GM19328 (cell line): ENCODE measurements around the gene ENAH.

Source experiments
- ATAC-seq: cut with Tn5 transposase; IDR thresholded peaks from one replicate; pipeline ENCODE4 v1.9.1; 2021; ENCODE audit warnings: mild to moderate bottlenecking, moderate library complexity; ENCODE audit not compliant: unreplicated experiment

Gene ENAH

DNA sequence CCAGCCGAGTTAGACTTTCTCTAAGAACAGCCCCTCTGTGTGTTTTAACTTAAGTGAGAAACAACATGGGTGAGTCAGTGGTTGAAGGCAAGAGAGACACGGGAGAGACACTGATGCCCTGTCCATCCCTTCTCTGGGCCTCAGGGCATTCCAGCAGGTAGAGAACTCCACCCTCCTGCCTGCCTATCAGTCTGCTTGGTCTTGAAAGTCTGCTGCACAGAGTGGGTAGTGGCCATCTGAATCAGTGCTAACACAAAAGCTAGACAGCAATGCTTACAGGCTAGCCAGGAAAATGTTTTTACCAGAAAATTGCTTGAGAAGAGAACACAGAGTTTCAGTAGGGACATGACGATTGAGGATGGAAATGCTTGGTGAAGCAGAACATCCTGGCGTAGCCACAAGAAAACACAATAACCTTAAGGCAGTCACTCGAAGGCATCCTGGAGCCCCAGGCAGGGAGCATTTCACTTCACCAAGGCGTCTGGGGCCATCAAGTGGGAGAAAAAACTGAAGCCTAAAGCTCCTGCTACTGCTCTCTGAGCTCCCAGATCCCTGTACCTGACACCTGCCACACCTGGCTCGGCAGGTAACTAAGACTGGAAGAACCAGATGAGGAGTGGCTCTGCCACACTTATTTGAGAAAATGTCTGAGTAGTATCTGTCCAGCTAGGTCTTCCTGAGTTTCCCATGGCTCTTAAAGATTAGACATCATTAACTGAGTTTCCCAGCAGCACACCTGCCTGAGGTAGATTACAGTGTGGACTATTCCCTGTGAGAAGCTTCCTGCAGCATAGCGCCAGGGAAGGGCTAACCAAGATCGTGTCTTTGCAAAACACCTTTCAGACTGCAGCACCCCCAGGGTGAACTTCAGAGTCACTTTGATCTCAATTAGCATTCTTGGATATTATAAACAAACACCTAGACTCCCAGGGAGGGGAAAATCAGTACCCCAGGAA lies 207.0 kb downstream of the ENAH start:
- no peak for ATAC-seq

DNA sequence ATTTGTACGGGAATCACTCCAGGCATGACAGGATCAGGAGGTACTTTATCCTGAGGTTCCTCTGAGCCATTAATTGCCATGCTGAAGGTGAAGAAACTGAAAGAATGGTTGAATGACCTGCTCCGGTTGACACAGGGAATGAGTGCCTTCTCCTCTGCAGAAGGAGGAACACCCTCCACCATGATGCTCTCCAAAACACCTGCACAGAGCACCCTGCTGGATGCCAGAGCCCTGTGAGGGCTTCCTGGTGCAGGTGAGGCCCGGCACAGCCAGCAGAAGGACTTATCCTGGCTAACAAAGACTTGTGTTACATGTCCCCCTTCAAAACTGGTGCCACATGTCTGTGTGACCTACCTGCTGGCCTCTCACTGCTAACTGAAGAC lies 210.8 kb downstream of the ENAH start:
- ATAC-seq, result no peak

DNA sequence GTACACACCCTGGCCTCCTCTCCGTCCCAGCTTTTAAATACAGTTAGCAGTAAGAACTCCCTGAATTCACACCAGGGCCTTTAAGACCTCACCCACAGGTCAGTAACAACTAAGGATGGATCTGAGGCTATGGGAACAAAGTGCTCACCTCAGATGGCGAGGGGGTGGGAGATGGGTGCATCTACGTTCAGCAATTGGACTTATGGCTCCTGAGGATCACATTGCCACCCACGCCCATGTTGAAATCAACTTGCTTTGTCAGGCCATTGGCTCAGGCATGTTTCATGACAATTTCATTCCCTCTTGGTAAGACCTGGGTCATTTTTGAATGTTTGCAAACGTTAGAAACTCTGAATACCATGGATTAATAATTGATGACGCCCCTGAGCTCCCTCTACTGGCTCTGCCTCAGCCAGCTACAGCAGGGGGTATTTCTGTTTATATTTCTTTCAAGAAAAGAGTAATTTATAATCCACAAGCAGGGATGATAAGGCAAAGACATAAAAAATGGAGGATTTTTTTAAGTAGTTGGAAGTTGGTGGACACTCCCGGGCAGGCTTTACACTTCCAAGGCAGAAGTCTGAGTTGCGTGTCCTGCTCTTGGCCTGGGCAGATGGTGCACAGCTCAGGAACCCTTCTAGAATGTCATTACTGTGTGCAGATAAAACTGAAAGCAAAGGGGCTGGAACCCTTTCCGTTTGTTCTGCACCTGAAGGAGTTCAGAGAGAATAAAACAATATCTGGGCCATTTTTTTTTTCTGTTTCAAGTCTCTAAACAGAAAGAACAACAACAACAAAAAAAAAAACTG lies 211.4 kb downstream of the ENAH start:
- no peak for ATAC-seq

DNA sequence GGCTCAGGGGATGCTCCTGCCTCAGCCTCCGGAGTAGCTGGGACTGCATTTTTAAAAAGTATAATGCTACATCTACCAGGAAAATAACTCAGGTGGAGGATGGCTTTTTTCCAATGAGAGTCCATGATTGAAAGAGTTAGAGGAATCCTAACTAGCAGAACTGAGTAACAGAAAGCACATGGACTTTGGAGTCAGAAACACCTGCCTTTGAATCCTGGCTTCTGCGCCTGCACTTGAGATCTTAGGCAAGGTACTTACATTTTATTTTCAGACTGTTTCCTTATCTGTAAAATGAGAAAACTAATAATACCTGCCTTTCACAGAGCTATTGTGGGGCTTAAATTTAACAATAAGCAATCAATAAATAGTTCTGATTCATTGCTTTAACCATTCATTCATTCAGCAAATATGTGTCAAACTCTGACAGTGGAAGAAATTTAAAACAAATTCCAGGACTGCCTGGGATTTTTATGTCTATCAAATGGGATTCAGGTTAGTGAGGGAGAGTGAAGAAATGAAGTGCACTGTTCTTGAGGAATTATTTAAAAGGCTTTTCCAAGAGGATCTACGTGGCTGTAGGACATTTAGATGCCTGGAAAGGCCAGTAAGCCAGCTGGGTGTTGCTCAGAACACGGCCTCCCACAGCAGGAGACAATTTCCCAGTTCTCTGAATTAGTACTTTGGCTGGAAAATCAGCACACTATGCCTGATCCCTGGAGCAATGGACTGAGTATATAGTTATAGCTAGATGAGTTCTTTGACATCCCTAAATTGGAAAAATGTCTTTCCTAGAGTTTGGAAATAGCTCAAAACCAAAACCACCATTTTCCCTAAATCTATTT lies 212.3 kb downstream of the ENAH start:
- ATAC-seq, result no peak

GRCh38 chr1:225437710-225438437 lies 215.0 kb downstream of the ENAH start:
- no peak for ATAC-seq
